B cell (primary cell): ENCODE data around the gene DCAF6.

Experiments used
- CTCF ChIP-seq: fragments of 200-600 bp; IDR thresholded peaks from one replicate; pipeline ENCODE4 v1.8.0; 2022; ENCODE audit warnings: antibody characterized with exemption, mild to moderate bottlenecking
- EZH2 ChIP-seq: IDR thresholded peaks from 2 replicates; pipeline ENCODE4 v1.6.1; 2012; ENCODE audit warnings: borderline replicate concordance, low read depth, mild to moderate bottlenecking, moderate library complexity, low read length; ENCODE audit not compliant: insufficient read depth, poor library complexity, severe bottlenecking

- TF ChIP-seq EZH2 (no peak), CTCF (no peak)
Measured at GRCh38 chr1:167922023-167922422, 14.5 kb upstream of the DCAF6 start.
